ENCODE results near the gene NRG3.

NRG3 gene

GRCh38 chr10:82882722-82883121 is 1007.7 kb downstream of the NRG3 start:
- no peaks in the 10 kb centered on the region for H3K36me3 Mint-ChIP-seq (ENCODE audit: low read depth)
- H3K9me3 Mint-ChIP-seq = peaks cover 9% of the 10 kb centered on the region
- H3K27ac Mint-ChIP-seq = no peak overlapping the region
- no peak for DNase-seq
- no peaks in the 10 kb centered on the region for H3K4me1 Mint-ChIP-seq (ENCODE audit: low read depth)
- H3K4me3 Mint-ChIP-seq = no peak overlapping the region
- no peaks in the 10 kb centered on the region for H3K27me3 Mint-ChIP-seq

- no peaks in the 10 kb centered on the region for H3K4me1 Mint-ChIP-seq (ENCODE audit: low read depth)
- H3K36me3 Mint-ChIP-seq (ENCODE audit: low read depth) = no peaks in the 10 kb centered on the region
- peaks cover 11% of the 10 kb centered on the region for H3K9me3 Mint-ChIP-seq
- H3K4me3 Mint-ChIP-seq = no peak overlapping the region
- no peaks in the 10 kb centered on the region for H3K27me3 Mint-ChIP-seq
- no peak for DNase-seq
- no peak overlapping the region for H3K27ac Mint-ChIP-seq
Measured at GRCh38 chr10:82883603-82884002, 1008.6 kb downstream of the NRG3 start.

GRCh38 chr10:82887488-82887887 is 1012.5 kb downstream of the NRG3 start:
- Mint-ChIP-seq H3K27ac (no peak overlapping the region), H3K9me3 (peaks cover 15% of the 10 kb centered on the region), H3K4me3 (no peak overlapping the region), H3K36me3 (ENCODE audit: low read depth) (no peaks in the 10 kb centered on the region), H3K4me1 (ENCODE audit: low read depth) (no peaks in the 10 kb centered on the region), H3K27me3 (no peaks in the 10 kb centered on the region)
- no peak for DNase-seq

- no peak for DNase-seq
- Mint-ChIP-seq H3K4me3 (no peak overlapping the region), H3K9me3 (peaks cover 12% of the 10 kb centered on the region), H3K4me1 (ENCODE audit: low read depth) (no peaks in the 10 kb centered on the region), H3K27ac (no peak overlapping the region), H3K27me3 (no peaks in the 10 kb centered on the region), H3K36me3 (ENCODE audit: low read depth) (no peaks in the 10 kb centered on the region)
Measured at GRCh38 chr10:82888809-82889455, 1013.9 kb downstream of the NRG3 start.

GRCh38 chr10:82889728-82890127 is 1014.7 kb downstream of the NRG3 start:
- Mint-ChIP-seq H3K36me3 (ENCODE audit: low read depth) (no peaks in the 10 kb centered on the region), H3K27me3 (no peaks in the 10 kb centered on the region), H3K4me3 (no peak overlapping the region), H3K27ac (no peak overlapping the region), H3K4me1 (ENCODE audit: low read depth) (no peaks in the 10 kb centered on the region), H3K9me3 (peaks cover 13% of the 10 kb centered on the region)
- no peak for DNase-seq

- Mint-ChIP-seq H3K36me3 (ENCODE audit: low read depth) (no peaks in the 10 kb centered on the region), H3K4me3 (no peak overlapping the region), H3K27me3 (no peaks in the 10 kb centered on the region), H3K9me3 (peaks cover 17% of the 10 kb centered on the region), H3K4me1 (ENCODE audit: low read depth) (no peaks in the 10 kb centered on the region), H3K27ac (no peak overlapping the region)
- DNase-seq = no peak
Measured at GRCh38 chr10:82890573-82890972, 1015.6 kb downstream of the NRG3 start.

GRCh38 chr10:82908096-82908495 is 1033.1 kb downstream of the NRG3 start:
- H3K4me3 Mint-ChIP-seq = no peak overlapping the region
- no peaks in the 10 kb centered on the region for H3K9me3 Mint-ChIP-seq
- no peaks in the 10 kb centered on the region for H3K4me1 Mint-ChIP-seq (ENCODE audit: low read depth)
- H3K27ac Mint-ChIP-seq = no peak overlapping the region
- H3K36me3 Mint-ChIP-seq (ENCODE audit: low read depth) = no peaks in the 10 kb centered on the region
- DNase-seq = no peak
- H3K27me3 Mint-ChIP-seq = no peaks in the 10 kb centered on the region

- Mint-ChIP-seq H3K27ac (no peak overlapping the region), H3K27me3 (no peaks in the 10 kb centered on the region), H3K36me3 (ENCODE audit: low read depth) (no peaks in the 10 kb centered on the region), H3K4me3 (no peak overlapping the region), H3K4me1 (ENCODE audit: low read depth) (no peaks in the 10 kb centered on the region), H3K9me3 (no peaks in the 10 kb centered on the region)
- DNase-seq = no peak
Measured at GRCh38 chr10:82908751-82909150, 1033.8 kb downstream of the NRG3 start.

GRCh38 chr10:82910301-82910700 is 1035.3 kb downstream of the NRG3 start:
- Mint-ChIP-seq H3K4me1 (ENCODE audit: low read depth) (no peaks in the 10 kb centered on the region), H3K4me3 (no peak overlapping the region)

GRCh38 chr10:82914655-82915136 is 1039.7 kb downstream of the NRG3 start:
- no peaks in the 10 kb centered on the region for H3K4me1 Mint-ChIP-seq (ENCODE audit: low read depth)
- no peak overlapping the region for H3K4me3 Mint-ChIP-seq
- no peaks in the 10 kb centered on the region for H3K27me3 Mint-ChIP-seq

More at GRCh38 chr10:82910301-82910700, 1035.3 kb downstream of the NRG3 start:
- Mint-ChIP-seq H3K36me3 (ENCODE audit: low read depth) (no peaks in the 10 kb centered on the region), H3K27me3 (no peaks in the 10 kb centered on the region), H3K27ac (no peak overlapping the region), H3K9me3 (no peaks in the 10 kb centered on the region)
- DNase-seq = no peak

GRCh38 chr10:82916941-82917340 is 1041.9 kb downstream of the NRG3 start:
- Mint-ChIP-seq H3K27me3 (no peaks in the 10 kb centered on the region), H3K4me3 (no peak overlapping the region), H3K4me1 (ENCODE audit: low read depth) (no peaks in the 10 kb centered on the region), H3K9me3 (peaks cover 15% of the 10 kb centered on the region), H3K36me3 (ENCODE audit: low read depth) (no peaks in the 10 kb centered on the region), H3K27ac (no peak overlapping the region)
- DNase-seq = no peak

More at GRCh38 chr10:82914655-82915136, 1039.7 kb downstream of the NRG3 start:
- Mint-ChIP-seq H3K36me3 (ENCODE audit: low read depth) (no peaks in the 10 kb centered on the region), H3K27ac (no peak overlapping the region), H3K9me3 (peaks cover 3% of the 10 kb centered on the region)
- no peak for DNase-seq

GRCh38 chr10:82918022-82918421 is 1043.0 kb downstream of the NRG3 start:
- Mint-ChIP-seq H3K4me1 (ENCODE audit: low read depth) (no peaks in the 10 kb centered on the region), H3K36me3 (ENCODE audit: low read depth) (no peaks in the 10 kb centered on the region), H3K9me3 (peaks cover 19% of the 10 kb centered on the region), H3K27ac (no peak overlapping the region), H3K27me3 (no peaks in the 10 kb centered on the region), H3K4me3 (no peak overlapping the region)
- no peak for DNase-seq

- DNase-seq = no peak
- peaks cover 25% of the 10 kb centered on the region for H3K9me3 Mint-ChIP-seq
- H3K36me3 Mint-ChIP-seq (ENCODE audit: low read depth) = no peaks in the 10 kb centered on the region
- H3K27ac Mint-ChIP-seq = no peak overlapping the region
- no peak overlapping the region for H3K4me3 Mint-ChIP-seq
- H3K27me3 Mint-ChIP-seq = no peaks in the 10 kb centered on the region
- no peaks in the 10 kb centered on the region for H3K4me1 Mint-ChIP-seq (ENCODE audit: low read depth)
Measured at GRCh38 chr10:82922046-82922445, 1047.1 kb downstream of the NRG3 start.

GRCh38 chr10:82922755-82923154 is 1047.8 kb downstream of the NRG3 start:
- Mint-ChIP-seq H3K36me3 (ENCODE audit: low read depth) (no peaks in the 10 kb centered on the region), H3K27ac (no peak overlapping the region), H3K4me3 (no peak overlapping the region), H3K9me3 (peaks cover 25% of the 10 kb centered on the region), H3K27me3 (no peaks in the 10 kb centered on the region), H3K4me1 (ENCODE audit: low read depth) (no peaks in the 10 kb centered on the region)
- no peak for DNase-seq

- H3K27me3 Mint-ChIP-seq = no peaks in the 10 kb centered on the region
- no peak for DNase-seq
- no peak overlapping the region for H3K27ac Mint-ChIP-seq
- no peaks in the 10 kb centered on the region for H3K36me3 Mint-ChIP-seq (ENCODE audit: low read depth)
- no peak overlapping the region for H3K4me3 Mint-ChIP-seq
- H3K4me1 Mint-ChIP-seq (ENCODE audit: low read depth) = no peaks in the 10 kb centered on the region
- H3K9me3 Mint-ChIP-seq = peaks cover 29% of the 10 kb centered on the region
Measured at GRCh38 chr10:82924711-82925110, 1049.7 kb downstream of the NRG3 start.

GRCh38 chr10:82925547-82925946 is 1050.6 kb downstream of the NRG3 start:
- H3K9me3 Mint-ChIP-seq = peaks cover 24% of the 10 kb centered on the region
- H3K27ac Mint-ChIP-seq = no peak overlapping the region
- H3K4me1 Mint-ChIP-seq (ENCODE audit: low read depth) = no peaks in the 10 kb centered on the region
- DNase-seq = no peak
- no peak overlapping the region for H3K4me3 Mint-ChIP-seq
- H3K27me3 Mint-ChIP-seq = no peaks in the 10 kb centered on the region
- no peaks in the 10 kb centered on the region for H3K36me3 Mint-ChIP-seq (ENCODE audit: low read depth)
